Measurements from ENCODE around the gene GYG1. TPM values are rescaled to one million over a fixed set of nuclear protein-coding genes. Genes with fewer than 3 reads are reported as not detected.
"Not testable (repeated sequence)": the region's sequence is repeated elsewhere in the genome, so short reads cannot be mapped to it uniquely, and the experiment has no call there.

The GYG1 gene
- total RNA-seq, 4 donors from 2014 or later = 11.9 to 23.9 (median 12.8) TPM

- DNase-seq = no peak
- no peak for TF ChIP-seq POLR2A (IDR thresholded peaks at IDR 0.05)
- no peak overlapping the region for H3K4me3 ChIP-seq
- H3K36me3 ChIP-seq = no peaks in the 10 kb centered on the region
- H3K27me3 ChIP-seq = no peaks in the 10 kb centered on the region
- H3K9me3 ChIP-seq = no peaks in the 10 kb centered on the region
- no peaks in the 10 kb centered on the region for H3K4me1 ChIP-seq
- no peak overlapping the region for H3K27ac ChIP-seq
Observed at GRCh38 chr3:148971401-148972163, 19.8 kb upstream of the GYG1 start.

- Histone ChIP-seq H3K27ac (no peak overlapping the region), H3K9me3 (no peaks in the 10 kb centered on the region), H3K4me1 (no peaks in the 10 kb centered on the region), H3K4me3 (no peak overlapping the region), H3K36me3 (no peaks in the 10 kb centered on the region), H3K27me3 (no peaks in the 10 kb centered on the region)
- TF ChIP-seq POLR2A (IDR thresholded peaks at IDR 0.05) (no peak), CTCF (IDR thresholded peaks at IDR 0.05) (no peak)
- DNase-seq = no peak
Observed at GRCh38 chr3:148974726-148975125, 16.6 kb upstream of the GYG1 start.

- Histone ChIP-seq H3K4me1 (no peaks in the 10 kb centered on the region), H3K27ac (no peak overlapping the region), H3K27me3 (no peaks in the 10 kb centered on the region), H3K9me3 (no peaks in the 10 kb centered on the region), H3K4me3 (no peak overlapping the region), H3K36me3 (no peaks in the 10 kb centered on the region)
- TF ChIP-seq CTCF (IDR thresholded peaks at IDR 0.05) = no peak
- no peak for TF ChIP-seq POLR2A (IDR thresholded peaks at IDR 0.05)
- DNase-seq = no peak
Observed at GRCh38 chr3:148975248-148975647, 16.1 kb upstream of the GYG1 start.

- Histone ChIP-seq H3K9me3 (no peaks in the 10 kb centered on the region), H3K36me3 (no peaks in the 10 kb centered on the region), H3K4me3 (no peak overlapping the region), H3K27me3 (no peaks in the 10 kb centered on the region), H3K4me1 (no peaks in the 10 kb centered on the region), H3K27ac (no peak overlapping the region)
- TF ChIP-seq CTCF (IDR thresholded peaks at IDR 0.05) (no peak), POLR2A (IDR thresholded peaks at IDR 0.05) (no peak)
- no peak for DNase-seq
Observed at GRCh38 chr3:148975696-148976095, 15.6 kb upstream of the GYG1 start.

GRCh38 chr3:148981273-148981672, 10.1 kb upstream of the GYG1 start:
- H3K27me3 ChIP-seq = no peaks in the 10 kb centered on the region
- no peaks in the 10 kb centered on the region for H3K36me3 ChIP-seq
- H3K9me3 ChIP-seq = no peaks in the 10 kb centered on the region
- TF ChIP-seq CTCF (IDR thresholded peaks at IDR 0.05) = no peak
- no peak for DNase-seq
- H3K27ac ChIP-seq = no peak overlapping the region
- H3K4me3 ChIP-seq = no peak overlapping the region
- no peaks in the 10 kb centered on the region for H3K4me1 ChIP-seq

GRCh38 chr3:148987551-148987950, 3.8 kb upstream of the GYG1 start:
- not testable (repeated sequence) for H3K36me3 ChIP-seq, H3K4me1 ChIP-seq, H3K9me3 ChIP-seq, H3K27ac ChIP-seq, H3K4me3 ChIP-seq, DNase-seq, H3K27me3 ChIP-seq

- no peak for DNase-seq
- Histone ChIP-seq H3K4me3 (no peak overlapping the region), H3K4me1 (peaks cover 0 to 17% (median 0%) of the 10 kb centered on the region in 4 donors), H3K9me3 (no peaks in the 10 kb centered on the region), H3K27ac (no peak overlapping the region), H3K36me3 (peaks cover 0 to 11% (median 0%) of the 10 kb centered on the region in 3 donors), H3K27me3 (no peaks in the 10 kb centered on the region)
- TF ChIP-seq POLR2A (IDR thresholded peaks at IDR 0.05) (no peak), CTCF (IDR thresholded peaks at IDR 0.05) (no peak)
Observed at GRCh38 chr3:148990236-148990635, 1.1 kb upstream of the GYG1 start.
